Stimulated activated CD8-positive, alpha-beta memory T cell treated with anti-CD3 and anti-CD28 coated beads, Interleukin-7, amount 100 ng/mL, for 48 hours (primary cell): ENCODE results near the gene RASEF.

ENCODE experiments used
- DNase-seq, 2 donors: peaks; one replicate each; pipeline ENCODE4 v3.0.0-alpha.2; 2020; ENCODE audit warnings: low read depth in 1 of 2; ENCODE audit errors: extremely low read depth in 1 of 2

RASEF gene

GRCh38 chr9:83059417-83059816, 3.5 kb downstream of the RASEF start:
- DNase-seq, result no peak

GRCh38 chr9:83056911-83057310, 6.0 kb downstream of the RASEF start:
- DNase-seq, result no peak

GRCh38 chr9:83056174-83056573, 6.8 kb downstream of the RASEF start:
- DNase-seq, result no peak

- no peak for DNase-seq
Measured at GRCh38 chr9:83047839-83048775, 14.8 kb downstream of the RASEF start.

- DNase-seq, result no peak
Measured at GRCh38 chr9:83043597-83043996, 19.3 kb downstream of the RASEF start.

GRCh38 chr9:83041771-83042170, 21.2 kb downstream of the RASEF start:
- no peak for DNase-seq

- no peak for DNase-seq
Measured at GRCh38 chr9:83039303-83039702, 23.6 kb downstream of the RASEF start.

GRCh38 chr9:83036043-83036442, 26.9 kb downstream of the RASEF start:
- DNase-seq, result no peak

- no peak for DNase-seq
Measured at GRCh38 chr9:83035143-83035542, 27.8 kb downstream of the RASEF start.

- no peak for DNase-seq
Measured at GRCh38 chr9:83034587-83034986, 28.4 kb downstream of the RASEF start.

- DNase-seq, result no peak
Measured at GRCh38 chr9:83034026-83034425, 28.9 kb downstream of the RASEF start.

- no peak for DNase-seq
Measured at GRCh38 chr9:83032065-83032625, 30.8 kb downstream of the RASEF start.

- DNase-seq, result no peak
Measured at GRCh38 chr9:83030391-83031107, 32.4 kb downstream of the RASEF start.

GRCh38 chr9:83029531-83030137, 33.3 kb downstream of the RASEF start:
- DNase-seq, result no peak

GRCh38 chr9:83027153-83027891, 35.6 kb downstream of the RASEF start:
- no peak for DNase-seq

- no peak for DNase-seq
Measured at GRCh38 chr9:83024506-83025125, 38.3 kb downstream of the RASEF start.

- DNase-seq, result no peak
Measured at GRCh38 chr9:83023151-83023550, 39.8 kb downstream of the RASEF start.

- no peak for DNase-seq
Measured at GRCh38 chr9:83020864-83021263, 42.1 kb downstream of the RASEF start.

- no peak for DNase-seq
Measured at GRCh38 chr9:83020327-83020726, 42.6 kb downstream of the RASEF start.

GRCh38 chr9:83019246-83019645, 43.7 kb downstream of the RASEF start:
- DNase-seq, result no peak
